K562 (cell line): ENCODE measurements around the gene MCTS1.

ENCODE experiments used
- ATF2 ChIP-seq: sonication (generic); formaldehyde crosslinking; IDR thresholded peaks from 2 replicates; pipeline ENCODE4 v1.8.1; 2022; ENCODE audit warnings: missing genetic modification reagents
- BACH1 ChIP-seq: fragments of 200-800 bp; sonication (Bioruptor generic); IDR thresholded peaks from 2 replicates; pipeline ENCODE4 v1.6.1; 2016; ENCODE audit warnings: missing genetic modification characterization, missing compliant biosample characterization
- CTCF ChIP-seq, 3 experiments: IDR thresholded peaks in 2 of 3; conservative IDR thresholded peaks in 1 of 3; 2 replicates each; pipeline ENCODE4 v1.5.1; 2011 to 2012; ENCODE audit warnings: low read length in 3 of 3, mild to moderate bottlenecking in 3 of 3, control low read depth in 2 of 3, improper control_type of control experiment in 1 of 3, inconsistent platforms in 1 of 3, low read depth in 1 of 3, mixed read lengths in 1 of 3, moderate library complexity in 1 of 3; ENCODE audit not compliant: insufficient read depth in 2 of 3
- EP300 ChIP-seq: IDR thresholded peaks from 2 replicates; pipeline ENCODE4 v1.6.1; 2012; ENCODE audit warnings: low read length, improper control_type of control experiment
- EZH2 ChIP-seq: IDR thresholded peaks from 2 replicates; pipeline ENCODE4 v1.6.1; 2012; ENCODE audit warnings: low read depth, mild to moderate bottlenecking, inconsistent platforms, low read length, borderline replicate concordance
- REST ChIP-seq, 2 experiments: fragments of 450-650 bp; formaldehyde crosslinking in 1 of 2; IDR thresholded peaks; 2 replicates each; pipeline versions ENCODE4 v1.4.0 to v1.6.1; 2014 to 2020; ENCODE audit warnings: mild to moderate bottlenecking in 2 of 2, borderline replicate concordance in 1 of 2, low read depth in 1 of 2
- SMAD3 ChIP-seq: fragments of 450-650 bp; formaldehyde crosslinking; conservative IDR thresholded peaks from 2 replicates; pipeline ENCODE4 v1.4.0; 2020; ENCODE audit warnings: mild to moderate bottlenecking
- SMARCB1 ChIP-seq: IDR thresholded peaks from 2 replicates; pipeline ENCODE4 v1.6.1; 2011; ENCODE audit warnings: improper control_type of control experiment, low read depth; ENCODE audit not compliant: insufficient read length
- TEAD4 ChIP-seq, 2 experiments: sonication (generic) in 1 of 2; formaldehyde crosslinking in 1 of 2; IDR thresholded peaks; 2 replicates each; pipeline versions ENCODE4 v1.6.1 to v1.8.0; 2012 to 2022; ENCODE audit warnings: borderline replicate concordance in 1 of 2, inconsistent platforms in 1 of 2, low read length in 1 of 2, mild to moderate bottlenecking in 1 of 2, missing genetic modification reagents in 1 of 2
- WHSC1 ChIP-seq: IDR thresholded peaks from one replicate; pipeline ENCODE4 v1.6.1; 2012; ENCODE audit warnings: low read length, control low read depth, inconsistent platforms

GRCh38 chrX:120660637-120661036, 56.7 kb downstream of the MCTS1 start:
- TF ChIP-seq TEAD4 (IDR thresholded peaks at IDR 0.05; ENCODE audit: low read length), result no peak
- TF ChIP-seq TEAD4 (CRISPR knock-in tag; IDR thresholded peaks at IDR 0.05; ENCODE audit: borderline replicate concordance), result no peak
- TF ChIP-seq REST (IDR thresholded peaks at IDR 0.05; ENCODE audit: borderline replicate concordance), result no peak
- no peak for TF ChIP-seq REST (CRISPR knock-in tag; IDR thresholded peaks at IDR 0.05; ENCODE audit: low read depth)
- TF ChIP-seq SMAD3 (CRISPR knock-in tag), result no peak
- no peak for TF ChIP-seq SMARCB1
- TF ChIP-seq ATF2 (CRISPR knock-in tag), result no peak
- TF ChIP-seq EZH2, result no peak
- TF ChIP-seq CTCF (IDR thresholded peaks at IDR 0.05 in 2 of 3, conservative IDR thresholded peaks at IDR 0.05 in 1 of 3; ENCODE audit: insufficient read depth in 2 of 3, low read depth in 1 of 3, low read length in 3 of 3), result no peak
- no peak for TF ChIP-seq WHSC1
- TF ChIP-seq EP300, result no peak
- no peak for TF ChIP-seq BACH1 (tag)
